ENCODE measurements around the gene FOXL2.

GRCh38 chr3:138948371-138949001 is 1.5 kb upstream of the FOXL2 start:
- TF ChIP-seq CTCF (IDR thresholded peaks at IDR 0.05) (no peak), POLR2A (IDR thresholded peaks at IDR 0.05) (no peak)

All from adrenal gland (tissue), 5 donors.